HEK293 (cell line): Measurements from ENCODE around the gene PRPF38A.

Experiments
- FEZF1 ChIP-seq: fragments of 450-650 bp; formaldehyde crosslinking; IDR thresholded peaks from 2 replicates; pipeline ENCODE4 v1.5.1; 2016; ENCODE audit warnings: missing biosample characterization, missing genetic modification characterization
- GLIS1 ChIP-seq: fragments of 450-650 bp; formaldehyde crosslinking; IDR thresholded peaks from 2 replicates; pipeline ENCODE4 v1.5.1; 2016; ENCODE audit warnings: missing biosample characterization, missing genetic modification characterization
- GLIS2 ChIP-seq: fragments of 450-650 bp; formaldehyde crosslinking; IDR thresholded peaks from 2 replicates; pipeline ENCODE4 v1.5.1; 2016; ENCODE audit warnings: missing biosample characterization, missing genetic modification characterization
- IKZF3 ChIP-seq: fragments of 450-650 bp; IDR thresholded peaks from 2 replicates; pipeline ENCODE4 v1.5.0; 2018; ENCODE audit warnings: missing biosample characterization, mild to moderate bottlenecking, missing genetic modification characterization, moderate library complexity
- KLF9 ChIP-seq: fragments of 450-650 bp; formaldehyde crosslinking; IDR thresholded peaks from 2 replicates; pipeline ENCODE4 v1.5.1; 2016; ENCODE audit warnings: missing biosample characterization, missing genetic modification characterization, low read depth
- MZF1 ChIP-seq: fragments of 450-650 bp; formaldehyde crosslinking; IDR thresholded peaks from 2 replicates; pipeline ENCODE4 v1.5.1; 2017; ENCODE audit warnings: missing biosample characterization, missing genetic modification characterization, borderline replicate concordance
- OVOL3 ChIP-seq: fragments of 450-650 bp; formaldehyde crosslinking; IDR thresholded peaks from 2 replicates; pipeline ENCODE4 v1.5.1; 2016; ENCODE audit warnings: missing biosample characterization, missing genetic modification characterization
- PATZ1 ChIP-seq: fragments of 450-650 bp; formaldehyde crosslinking; IDR thresholded peaks from 2 replicates; pipeline ENCODE4 v1.5.1; 2016; ENCODE audit warnings: missing biosample characterization, missing genetic modification characterization
- PRDM1 ChIP-seq: fragments of 450-650 bp; formaldehyde crosslinking; IDR thresholded peaks from 2 replicates; pipeline ENCODE4; 2016; ENCODE audit warnings: missing biosample characterization, missing genetic modification characterization
- ZBTB48 ChIP-seq: fragments of 450-650 bp; formaldehyde crosslinking; IDR thresholded peaks from 2 replicates; pipeline ENCODE4 v1.5.1; 2016; ENCODE audit warnings: missing biosample characterization, missing genetic modification characterization
- ZFP41 ChIP-seq: fragments of 450-650 bp; formaldehyde crosslinking; IDR thresholded peaks from 2 replicates; pipeline ENCODE4 v1.5.1; 2016; ENCODE audit warnings: missing biosample characterization, missing genetic modification characterization, borderline replicate concordance
- ZNF157 ChIP-seq: fragments of 450-650 bp; formaldehyde crosslinking; IDR thresholded peaks from 2 replicates; pipeline ENCODE4 v1.5.1; 2016; ENCODE audit warnings: missing biosample characterization, missing genetic modification characterization
- ZNF18 ChIP-seq: fragments of 450-650 bp; formaldehyde crosslinking; IDR thresholded peaks from 2 replicates; pipeline ENCODE4 v1.5.1; 2016; ENCODE audit warnings: missing biosample characterization, missing genetic modification characterization
- ZNF223 ChIP-seq: fragments of 450-650 bp; formaldehyde crosslinking; IDR thresholded peaks from 2 replicates; pipeline ENCODE4 v1.5.1; 2016; ENCODE audit warnings: missing biosample characterization, missing genetic modification characterization
- ZNF239 ChIP-seq: fragments of 450-650 bp; formaldehyde crosslinking; IDR thresholded peaks from 2 replicates; pipeline ENCODE4 v1.5.1; 2016; ENCODE audit warnings: missing biosample characterization, missing genetic modification characterization
- ZNF266 ChIP-seq: fragments of 450-650 bp; formaldehyde crosslinking; IDR thresholded peaks from 2 replicates; pipeline ENCODE4 v1.5.1; 2016; ENCODE audit warnings: missing biosample characterization, missing genetic modification characterization, low read depth
- ZNF394 ChIP-seq: fragments of 450-650 bp; formaldehyde crosslinking; IDR thresholded peaks from 2 replicates; pipeline ENCODE4 v1.5.1; 2016; ENCODE audit warnings: missing biosample characterization, missing genetic modification characterization, mild to moderate bottlenecking, moderate library complexity, borderline replicate concordance
- ZNF501 ChIP-seq: fragments of 450-650 bp; formaldehyde crosslinking; IDR thresholded peaks from 2 replicates; pipeline ENCODE4 v1.5.1; 2016; ENCODE audit warnings: missing biosample characterization, missing genetic modification characterization
- ZNF518A ChIP-seq: fragments of 450-650 bp; formaldehyde crosslinking; conservative IDR thresholded peaks from 2 replicates; pipeline ENCODE4 v1.5.1; 2016; ENCODE audit warnings: low read depth, missing biosample characterization, missing genetic modification characterization
- ZNF549 ChIP-seq: fragments of 450-650 bp; IDR thresholded peaks from 2 replicates; pipeline ENCODE4 v1.5.1; 2018; ENCODE audit warnings: missing biosample characterization, missing genetic modification characterization, mild to moderate bottlenecking, inconsistent platforms, moderate library complexity
- ZNF560 ChIP-seq: fragments of 450-650 bp; formaldehyde crosslinking; IDR thresholded peaks from 2 replicates; pipeline ENCODE4 v1.5.1; 2017; ENCODE audit warnings: missing biosample characterization, missing genetic modification characterization, borderline replicate concordance
- ZNF623 ChIP-seq: fragments of 450-650 bp; formaldehyde crosslinking; IDR thresholded peaks from 2 replicates; pipeline ENCODE4 v1.5.1; 2016; ENCODE audit warnings: missing biosample characterization, missing genetic modification characterization
- ZNF664 ChIP-seq: fragments of 450-650 bp; formaldehyde crosslinking; IDR thresholded peaks from 2 replicates; pipeline ENCODE4 v1.5.1; 2016; ENCODE audit warnings: missing biosample characterization, missing genetic modification characterization
- ZNF785 ChIP-seq: fragments of 450-650 bp; formaldehyde crosslinking; IDR thresholded peaks from 2 replicates; pipeline ENCODE4 v1.5.1; 2016; ENCODE audit warnings: missing biosample characterization, missing genetic modification characterization
- ZNF792 ChIP-seq: fragments of 450-650 bp; formaldehyde crosslinking; IDR thresholded peaks from 2 replicates; pipeline ENCODE4 v1.5.1; 2016; ENCODE audit warnings: missing biosample characterization, missing genetic modification characterization
- ZSCAN5A ChIP-seq: fragments of 450-650 bp; formaldehyde crosslinking; IDR thresholded peaks from 2 replicates; pipeline ENCODE4 v1.5.1; 2016; ENCODE audit warnings: missing biosample characterization, missing genetic modification characterization

The PRPF38A gene

GRCh38 chr1:52403566-52404115, 761 bp upstream of the PRPF38A start (continued):
- TF ChIP-seq OVOL3 (tag by site-specific recombination) (no peak), ZNF18 (tag by site-specific recombination) (no peak), IKZF3 (tag by site-specific recombination) (no peak), ZNF394 (0 out of 2 replicates have a peak, but pooled peaks have one; percentile 5), ZFP41 (no peak), ZNF549 (no peak), ZSCAN5A (tag by site-specific recombination) (no peak), ZNF266 (tag by site-specific recombination) (no peak), PATZ1 (no peak), ZBTB48 (tag by site-specific recombination) (no peak), ZNF623 (no peak), KLF9 (tag by site-specific recombination) (no peak), FEZF1 (tag by site-specific recombination) (no peak), ZNF785 (no peak), ZNF560 (tag by site-specific recombination) (no peak), ZNF664 (tag by site-specific recombination) (no peak), PRDM1 (tag by site-specific recombination) (no peak), ZNF223 (tag by site-specific recombination) (no peak), GLIS2 (tag by site-specific recombination) (peak; percentile 85; the same call in 1 of the 2 replicates), ZNF239 (tag by site-specific recombination) (no peak), ZNF157 (tag by site-specific recombination) (no peak), GLIS1 (peak; percentile 74), ZNF518A (tag by site-specific recombination) (no peak), ZNF501 (no peak), MZF1 (no peak), ZNF792 (tag by site-specific recombination) (no peak; the same call in 1 of the 2 replicates)
